Smooth muscle cell (in vitro differentiated cells): ENCODE measurements around the gene SLC26A1. TPM values are rescaled to one million over a fixed set of nuclear protein-coding genes. Genes with fewer than 3 reads are reported as not detected.

Source experiments
- DNase-seq: peaks from one replicate; lab custom pipeline; 2025; ENCODE audit not compliant: unreplicated experiment; lab: John Stamatoyannopoulos, UW
- H2AFZ ChIP-seq: fragments of 200-600 bp; sonication (generic); 2 replicates; pipeline ENCODE4 v1.6.0; 2016; ENCODE audit warnings: antibody characterized with exemption, low read depth, mild to moderate bottlenecking
- H3F3A ChIP-seq: fragments of 200-600 bp; sonication (generic); 2 replicates; pipeline ENCODE4 v1.6.0; 2017; ENCODE audit warnings: antibody characterized with exemption, low read depth
- H3K27ac ChIP-seq: fragments of 200-600 bp; sonication (generic); 2 replicates; pipeline ENCODE4 v1.5.1; 2016; ENCODE audit warnings: low read depth, mild to moderate bottlenecking
- H3K27me3 ChIP-seq: fragments of 200-600 bp; sonication (generic); 2 replicates; pipeline ENCODE4 v1.6.1; 2016; ENCODE audit warnings: low read depth, mild to moderate bottlenecking
- H3K36me3 ChIP-seq: fragments of 200-600 bp; sonication (generic); 2 replicates; pipeline ENCODE4 v1.5.1; 2016; ENCODE audit warnings: low read depth
- H3K4me1 ChIP-seq: fragments of 200-600 bp; sonication (generic); 2 replicates; pipeline ENCODE4 v1.5.1; 2016; ENCODE audit warnings: low read depth
- H3K4me2 ChIP-seq: fragments of 200-600 bp; sonication (generic); 2 replicates; pipeline ENCODE4 v1.6.0; 2016; ENCODE audit warnings: mild to moderate bottlenecking
- H3K4me3 ChIP-seq: fragments of 200-600 bp; sonication (generic); 2 replicates; pipeline ENCODE4 v1.5.1; 2016; ENCODE audit warnings: mild to moderate bottlenecking
- H3K79me2 ChIP-seq: fragments of 200-600 bp; sonication (generic); 2 replicates; pipeline ENCODE4 v1.6.0; 2016; ENCODE audit warnings: low read depth, mild to moderate bottlenecking
- H3K9ac ChIP-seq: fragments of 200-600 bp; sonication (generic); 2 replicates; pipeline ENCODE4 v1.6.0; 2016; ENCODE audit warnings: low read depth
- H3K9me3 ChIP-seq: fragments of 200-600 bp; sonication (generic); replicated peaks from 2 replicates; pipeline ENCODE4 v1.5.1; 2016; ENCODE audit warnings: low read depth
- H4K20me1 ChIP-seq: fragments of 200-600 bp; sonication (generic); 2 replicates; pipeline ENCODE4 v1.6.0; 2016; ENCODE audit warnings: low read depth
- CTCF ChIP-seq: fragments of 200-600 bp; sonication (generic); IDR thresholded peaks from 2 replicates; pipeline ENCODE4 v1.5.1; 2017; ENCODE audit warnings: borderline replicate concordance, mild to moderate bottlenecking, antibody characterized with exemption; ENCODE audit not compliant: insufficient read depth, poor library complexity, severe bottlenecking
- WGBS: methylation state at CpG from one replicate; pipeline ENCODE4 v1.1.7; 2016; ENCODE audit warnings: low lambda C conversion rate; 5-methylcytosine and 5-hydroxymethylcytosine counted together
- polyA plus RNA-seq: library from polyadenylated mRNA; unstranded; fragments of >200 nt; fragmentation: Nextera tagmentation; extraction: Ambion mirVana; gene quantifications from 2 replicates; pipeline ENCODE4 v1.2.1, GENCODE V29; 2016
- total RNA-seq: library from RNA; depleted of rRNA; stranded (reverse); fragments of >200 nt; gene quantifications from 2 replicates; pipeline ENCODE4 v1.2.3, GENCODE V29; 2014

SLC26A1 gene
- total and polyA plus RNA-seq, 2 experiments from 2014 or later: 0.67 to 1.7 TPM

- Histone ChIP-seq H3K27me3 (no peaks in the 10 kb centered on the region), H4K20me1 (no peaks in the 10 kb centered on the region), H3K36me3 (no peaks in the 10 kb centered on the region), H3K9me3 (no peaks in the 10 kb centered on the region), H2AFZ (no peak overlapping the region), H3K27ac (no peak overlapping the region), H3F3A (no peaks in the 10 kb centered on the region), H3K9ac (no peak overlapping the region), H3K79me2 (no peaks in the 10 kb centered on the region), H3K4me2 (no peak overlapping the region), H3K4me3 (no peak overlapping the region), H3K4me1 (peaks cover 18% of the 10 kb centered on the region)
- WGBS: 93% methylated on average over 62 of the region's 69 CpGs
- no peak for DNase-seq
- no peak for TF ChIP-seq CTCF
These were observed 4.2 kb downstream of the SLC26A1 start for GRCh38 chr4:988726-989721.

- Histone ChIP-seq H3K9ac (peak overlapping the region; percentile 16), H3K4me2 (peak overlapping the region; percentile 90), H3K79me2 (no peaks in the 10 kb centered on the region), H3K27ac (no peak overlapping the region), H3K4me1 (peaks cover 18% of the 10 kb centered on the region), H3K4me3 (peak overlapping the region; percentile 69), H3K27me3 (no peaks in the 10 kb centered on the region), H3K36me3 (no peaks in the 10 kb centered on the region), H4K20me1 (no peaks in the 10 kb centered on the region), H3K9me3 (no peaks in the 10 kb centered on the region), H2AFZ (no peak overlapping the region), H3F3A (no peaks in the 10 kb centered on the region)
- DNase-seq: no peak
- WGBS: 85% methylated on average over 33 of the region's 37 CpGs
- TF ChIP-seq CTCF: no peak
These were observed 5.3 kb downstream of the SLC26A1 start for GRCh38 chr4:987624-988513.

GRCh38 chr4:986879-987623 lies 6.2 kb downstream of the SLC26A1 start, which contains the start of gene IDUA:
Gene IDUA (plus strand): TSS chr4:987044. CDS start chr4:987085, 41 bp downstream.
- no peaks in the 10 kb centered on the region for H3K9me3 ChIP-seq
- H3K4me2 ChIP-seq: peak within 1 kb of the TSS; percentile 90
- peak within 1 kb of the TSS; percentile 69 for H3K4me3 ChIP-seq
- H3K4me1 ChIP-seq: peaks cover 18% of the 10 kb centered on the region
- no peaks in the 10 kb centered on the region for H3K36me3 ChIP-seq
- no peaks in the 10 kb centered on the region for H4K20me1 ChIP-seq
- H3F3A ChIP-seq: no peaks in the 10 kb centered on the region
- H3K9ac ChIP-seq: peak within 1 kb of the TSS; percentile 74
- no peaks in the 10 kb centered on the region for H3K27me3 ChIP-seq
- DNase-seq: peak; percentile 78
- peak within 1 kb of the TSS; percentile 93 for H2AFZ ChIP-seq
- TF ChIP-seq CTCF: peak; percentile 32
- peak within 1 kb of the TSS; percentile 4 for H3K27ac ChIP-seq
- WGBS: 6% methylated on average over 39 of the region's 69 CpGs
- H3K79me2 ChIP-seq: no peaks in the 10 kb centered on the region
